H7 (cell line): ENCODE measurements around the gene KTI12. TPM values are rescaled to one million over a fixed set of nuclear protein-coding genes. Genes with fewer than 3 reads are reported as not detected.

Experiments
- DNase-seq: peaks from one replicate; pipeline ENCODE4 v3.0.0; 2012
- H3K27me3 ChIP-seq: 2 replicates; pipeline ENCODE4 v1.6.0; 2011; ENCODE audit warnings: mild to moderate bottlenecking, low read length; ENCODE audit not compliant: control insufficient read depth, insufficient read depth
- H3K36me3 ChIP-seq: replicated peaks from 2 replicates; pipeline ENCODE4 v1.5.1; 2011; ENCODE audit warnings: low read length; ENCODE audit not compliant: control insufficient read depth, insufficient read depth
- H3K4me3 ChIP-seq: 2 replicates; pipeline ENCODE4 v1.5.1; 2011; ENCODE audit warnings: low read depth, mild to moderate bottlenecking, control low read depth, low read length, moderate library complexity; ENCODE audit not compliant: insufficient read depth
- total RNA-seq: library from RNA; depleted of rRNA; stranded (reverse); fragments of >200 nt; shearing (Covaris generic); gene quantifications from 2 replicates; pipeline ENCODE4 v1.2.3, GENCODE V29; 2014; rRNA removed

Gene KTI12
- total RNA-seq, 1 experiment from 2014 or later = 20.8 TPM

- 0 out of 2 replicates have a peak, but pooled peaks cover under 1% of the 10 kb centered on the region for H3K27me3 ChIP-seq
- no peak overlapping the region for H3K4me3 ChIP-seq
Observed at GRCh38 chr1:51986718-51987117, 46.9 kb downstream of the KTI12 start.

GRCh38 chr1:51982161-51982560 lies 51.4 kb downstream of the KTI12 start:
- DNase-seq = no peak

More at GRCh38 chr1:51986718-51987117, 46.9 kb downstream of the KTI12 start:
- peak; percentile 16 for DNase-seq
- H3K36me3 ChIP-seq = no peaks in the 10 kb centered on the region; the same call in 1 of the 2 replicates

More at GRCh38 chr1:51982161-51982560, 51.4 kb downstream of the KTI12 start:
- Histone ChIP-seq H3K27me3 (no peaks in the 10 kb centered on the region), H3K4me3 (no peak overlapping the region), H3K36me3 (peaks cover 3% of the 10 kb centered on the region)

Other genes with a start within 250 kb of the KTI12 start
- 103 and 146 TPM in 2 replicates for gene NRDC, start 155.1 kb downstream of the KTI12 start, total RNA-seq
- gene RAB3B, start 43.1 kb downstream of the KTI12 start, total RNA-seq = 22.4 and 29.6 TPM in 2 replicates
- 79.2 and 90.2 TPM in 2 replicates for gene TXNDC12, start 21.4 kb upstream of the KTI12 start, total RNA-seq
- 96.9 and 127 TPM in 2 replicates for gene BTF3L4, start 22.5 kb upstream of the KTI12 start, total RNA-seq
- gene ZFYVE9, start 108.3 kb upstream of the KTI12 start, total RNA-seq = 18.0 and 23.8 TPM in 2 replicates